ENCODE measurements around the gene UNC5B.
A peak's percentile ranks its signal among the peaks of the same experiment; 100 is the strongest.

Gene UNC5B

DNA sequence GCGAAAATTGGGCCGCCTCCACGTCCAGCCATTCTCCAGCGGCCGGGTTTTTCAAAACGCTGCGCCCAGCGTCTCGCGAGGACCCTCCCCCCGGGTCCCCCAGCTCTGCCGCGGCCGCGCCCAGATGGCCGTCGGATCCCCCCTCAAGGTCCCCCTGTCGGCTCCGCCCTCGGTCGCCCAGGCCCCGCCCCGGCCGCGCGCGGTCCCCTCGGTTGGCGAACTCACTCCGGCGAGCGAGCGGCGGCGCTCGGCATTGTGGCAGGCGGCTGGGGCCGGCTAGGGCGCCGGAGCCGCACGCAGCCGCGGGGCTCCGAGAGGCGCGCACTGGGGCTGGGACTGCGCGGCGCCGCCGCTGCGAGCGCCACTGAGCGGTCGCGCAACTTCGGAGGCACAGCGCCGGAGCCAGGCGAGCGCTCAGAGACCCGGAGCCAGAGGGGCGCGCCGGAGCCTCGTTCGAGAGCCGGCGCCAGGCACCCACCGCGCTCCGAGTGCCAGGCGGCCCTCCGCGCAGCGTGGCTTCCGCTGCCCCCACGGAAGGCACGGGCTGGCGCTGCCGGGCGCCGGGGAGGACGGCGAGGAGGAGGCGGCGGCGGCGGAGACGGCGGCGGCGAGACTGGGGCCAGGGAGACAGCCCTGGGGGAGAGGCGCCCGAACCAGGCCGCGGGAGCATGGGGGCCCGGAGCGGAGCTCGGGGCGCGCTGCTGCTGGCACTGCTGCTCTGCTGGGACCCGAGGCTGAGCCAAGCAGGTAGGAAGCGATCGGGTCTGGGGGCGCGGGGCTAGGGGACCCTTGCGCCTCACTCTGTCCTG is at the start of gene UNC5B:
TSS of gene UNC5B (plus strand) at position 253 of the 809 bp plus-strand sequence. CDS start at position 669, 416 bp downstream.
- DNase-seq: peak; percentile 80

- no peak for DNase-seq
These were observed 38.9 kb upstream of the UNC5B start for GRCh38 chr10:71173466-71173865.

GRCh38 chr10:71176661-71177060 is 35.7 kb upstream of the UNC5B start:
- DNase-seq: no peak

GRCh38 chr10:71177651-71178199 is 34.6 kb upstream of the UNC5B start:
- DNase-seq: no peak

- no peak for DNase-seq
These were observed 33.5 kb upstream of the UNC5B start for GRCh38 chr10:71178880-71179279.

DNA sequence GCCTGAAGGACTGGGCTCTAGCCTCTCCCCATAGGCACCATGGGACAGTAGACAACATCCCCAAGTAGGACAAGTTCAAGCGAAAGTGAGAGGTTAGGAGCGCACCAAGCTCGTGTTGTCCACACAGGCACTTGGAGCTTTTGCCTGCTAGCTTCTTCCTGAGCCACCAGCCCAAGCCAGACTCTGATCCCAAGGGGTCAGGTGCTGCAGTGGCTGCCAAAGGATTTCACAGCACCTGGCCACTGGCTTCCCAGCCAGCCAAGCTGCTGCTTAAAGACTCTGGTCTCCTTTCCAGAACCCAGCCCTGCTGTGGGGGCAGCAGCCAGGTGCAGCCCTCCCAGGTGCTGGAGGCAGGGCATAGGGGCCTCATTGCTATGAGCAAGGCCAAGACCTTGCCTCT is 33.0 kb upstream of the UNC5B start:
- no peak for DNase-seq

DNA sequence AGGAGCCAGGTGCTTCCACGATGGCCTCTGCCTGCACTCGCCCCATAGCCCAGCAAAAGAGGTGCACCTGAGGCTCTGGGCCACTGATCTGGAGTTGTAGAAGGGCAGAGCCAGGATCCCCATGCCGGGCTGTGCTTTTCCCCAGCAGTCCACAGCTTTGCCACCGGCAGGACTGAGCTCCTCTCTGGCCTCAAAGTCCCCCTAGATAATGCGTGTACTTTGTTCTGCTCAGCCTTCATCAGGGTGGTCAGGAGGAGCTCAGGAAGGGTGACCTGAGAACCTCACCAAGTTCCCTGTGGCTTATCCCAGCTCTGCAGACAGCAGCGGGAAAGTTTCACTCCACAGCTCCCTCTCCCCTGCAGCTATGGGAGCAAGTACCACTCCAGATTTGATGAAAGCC is 27.9 kb upstream of the UNC5B start:
- no peak for DNase-seq

DNA sequence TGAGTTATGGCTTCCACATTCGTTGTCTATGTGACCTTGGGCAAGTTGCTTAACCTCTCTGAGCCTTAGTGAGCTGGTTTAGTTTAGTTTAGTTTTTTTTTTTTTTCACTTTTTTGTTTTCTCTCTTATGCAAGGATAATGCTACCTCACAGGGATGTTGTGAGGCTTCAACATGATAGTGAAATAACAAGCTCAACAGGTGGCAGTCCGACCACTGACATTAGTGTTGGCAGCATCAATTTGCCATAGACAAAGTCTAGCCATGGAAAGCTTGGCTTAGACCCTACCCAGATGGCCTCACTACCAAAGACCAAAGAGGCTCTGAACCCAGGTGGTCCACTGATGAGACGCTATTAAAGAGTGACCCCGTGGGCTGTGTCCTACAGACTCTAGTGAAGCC is 27.2 kb upstream of the UNC5B start:
- DNase-seq: no peak

- DNase-seq: no peak
These were observed 25.2 kb upstream of the UNC5B start for GRCh38 chr10:71187197-71187596.

DNA sequence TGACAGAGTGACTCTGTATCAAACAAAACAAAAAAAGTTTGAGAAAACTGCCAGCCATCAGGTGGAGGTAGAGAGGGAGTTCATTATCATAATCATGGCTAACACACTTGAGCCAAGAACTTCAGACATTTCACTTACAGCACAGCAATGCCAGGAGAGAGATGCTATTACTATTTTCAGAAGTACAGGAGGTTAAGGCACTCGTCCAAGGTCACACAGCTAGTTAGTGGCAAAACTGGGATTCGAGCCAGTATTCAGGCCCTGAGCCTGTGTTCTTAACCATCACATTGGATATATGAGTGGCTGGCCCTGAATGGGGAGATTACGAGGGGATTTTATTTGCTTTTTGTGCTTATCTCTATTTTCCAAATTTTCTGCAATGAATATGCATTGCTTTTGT is 24.8 kb upstream of the UNC5B start:
- no peak for DNase-seq

DNA sequence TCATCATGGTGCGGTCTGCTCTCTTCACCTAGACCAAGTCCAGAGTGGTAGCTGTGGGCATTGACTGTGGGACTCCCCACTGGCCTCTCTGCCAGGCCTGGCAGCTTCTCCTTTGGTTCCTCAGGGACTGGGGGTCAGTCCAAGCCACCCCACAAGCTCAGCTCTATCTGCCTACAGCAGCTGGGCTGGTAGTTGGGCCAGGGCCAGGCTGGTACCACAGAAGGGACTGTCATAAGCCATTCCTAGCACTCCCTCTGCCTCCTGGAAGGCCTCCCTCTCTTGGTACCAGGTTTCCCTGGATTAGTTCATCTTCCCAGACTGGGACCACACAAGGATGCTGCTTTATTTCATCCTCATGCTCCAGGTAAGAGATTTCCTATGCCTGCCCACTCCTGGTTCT is 24.2 kb upstream of the UNC5B start:
- DNase-seq: no peak

- DNase-seq: no peak
These were observed 21.4 kb upstream of the UNC5B start for GRCh38 chr10:71191019-71191418.

DNA sequence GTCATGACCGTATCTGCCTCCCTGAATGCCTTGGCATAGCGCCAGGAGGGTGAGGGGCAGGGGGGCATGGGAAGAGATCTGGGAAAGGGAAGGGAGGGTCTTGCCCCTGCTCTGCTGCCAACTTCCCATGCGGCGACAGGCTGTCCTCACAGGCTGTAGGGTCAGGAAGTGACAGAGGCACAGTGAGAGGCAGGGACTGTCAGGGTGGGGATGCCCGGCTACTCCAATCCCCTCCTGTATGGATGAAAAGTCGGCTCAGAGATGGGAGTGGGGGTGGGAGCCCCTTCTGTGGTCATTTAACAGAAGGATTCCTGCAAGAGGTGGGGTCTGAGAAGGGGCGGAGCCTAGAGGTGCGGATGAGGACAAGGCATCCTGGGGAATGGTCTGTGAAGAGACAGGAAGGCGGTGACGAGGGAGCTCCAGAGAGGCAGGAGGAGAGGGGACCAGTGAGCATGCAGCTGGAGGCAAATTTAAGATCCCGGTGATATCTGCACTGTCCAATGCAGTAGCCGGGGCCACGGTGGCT is 20.8 kb upstream of the UNC5B start:
- no peak for DNase-seq

GRCh38 chr10:71193516-71193915 is 18.9 kb upstream of the UNC5B start:
- no peak for DNase-seq

DNA sequence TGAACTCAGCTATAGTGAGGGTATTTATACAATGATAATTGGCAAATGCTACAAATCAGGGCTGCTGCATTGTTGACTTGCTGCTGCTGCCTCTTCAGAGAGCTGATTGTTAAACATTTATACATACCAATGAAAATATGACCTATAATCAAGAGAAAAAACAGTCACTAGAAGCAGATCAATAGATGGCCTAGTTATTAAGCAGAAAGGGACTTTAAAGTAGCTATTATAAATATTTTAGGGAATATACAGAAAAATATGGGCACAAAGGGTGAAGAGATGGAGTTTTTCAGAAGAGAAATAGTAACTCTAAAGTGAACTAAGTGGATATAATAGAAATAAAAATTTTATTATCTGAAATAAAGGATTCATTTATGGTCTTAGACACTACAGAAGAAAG is 14.4 kb upstream of the UNC5B start:
- no peak for DNase-seq

- no peak for DNase-seq
These were observed 10.5 kb upstream of the UNC5B start for GRCh38 chr10:71201849-71202248.

GRCh38 chr10:71202314-71202713 is 10.1 kb upstream of the UNC5B start:
- no peak for DNase-seq

GRCh38 chr10:71203124-71203523 is 9.2 kb upstream of the UNC5B start:
- no peak for DNase-seq

DNA sequence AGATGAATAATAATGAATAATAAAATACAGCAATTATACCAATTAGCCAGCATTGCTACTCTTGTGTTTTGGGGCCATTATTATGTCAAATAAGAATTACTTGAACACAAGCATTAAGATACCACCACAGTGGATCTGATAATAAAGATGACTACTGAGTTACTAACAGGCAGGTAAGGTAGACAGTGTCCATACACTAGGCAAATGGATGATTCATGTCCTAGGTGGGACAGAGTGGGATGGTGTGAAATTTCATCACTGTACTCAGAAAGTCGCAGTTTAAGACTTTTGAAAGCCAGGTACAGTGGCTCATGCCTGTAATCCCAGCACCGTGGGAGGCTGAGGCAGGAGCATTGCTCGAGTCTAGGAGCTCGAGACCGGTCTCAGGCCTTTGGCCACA is 8.7 kb upstream of the UNC5B start:
- DNase-seq: no peak

DNA sequence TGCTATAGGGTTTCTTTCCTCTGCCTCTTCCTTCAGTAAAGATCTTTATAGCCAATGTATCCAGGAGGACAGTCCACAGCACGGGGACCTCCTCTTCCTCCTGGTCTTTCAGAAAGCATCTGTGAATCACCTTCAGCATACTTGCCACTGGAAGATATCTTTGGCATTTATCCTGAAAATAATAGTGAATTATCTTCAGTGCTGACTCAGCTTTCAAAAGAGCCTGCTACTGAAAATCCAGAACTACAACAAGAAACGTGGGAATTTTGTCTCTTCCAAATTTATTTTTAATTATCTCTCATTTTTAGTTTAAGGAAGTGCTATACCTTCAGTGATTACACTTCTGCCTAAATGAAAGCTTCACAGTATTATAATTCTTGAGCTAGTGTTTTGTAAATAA is 7.6 kb upstream of the UNC5B start:
- no peak for DNase-seq

DNA sequence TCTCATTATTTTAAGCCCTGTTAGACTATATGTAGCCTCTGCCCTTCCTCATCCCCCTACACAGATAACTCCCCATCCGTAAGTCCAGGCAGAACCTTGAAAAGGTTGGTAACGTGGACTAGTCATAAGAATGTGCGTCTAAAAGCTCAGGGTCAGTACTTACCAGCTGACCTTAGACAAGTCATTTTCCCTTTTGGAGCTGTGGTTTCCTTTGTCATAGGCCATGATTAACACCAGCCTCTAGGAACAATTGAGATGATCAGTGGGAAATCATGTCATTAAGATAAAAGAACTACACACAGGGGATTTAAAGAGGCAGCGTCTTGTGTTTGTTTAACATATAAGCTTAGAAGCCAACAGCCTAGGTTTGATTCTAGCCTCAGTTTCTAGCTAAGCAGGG is 6.9 kb upstream of the UNC5B start:
- DNase-seq: no peak

GRCh38 chr10:71206911-71207310 is 5.5 kb upstream of the UNC5B start:
- DNase-seq: no peak

DNA sequence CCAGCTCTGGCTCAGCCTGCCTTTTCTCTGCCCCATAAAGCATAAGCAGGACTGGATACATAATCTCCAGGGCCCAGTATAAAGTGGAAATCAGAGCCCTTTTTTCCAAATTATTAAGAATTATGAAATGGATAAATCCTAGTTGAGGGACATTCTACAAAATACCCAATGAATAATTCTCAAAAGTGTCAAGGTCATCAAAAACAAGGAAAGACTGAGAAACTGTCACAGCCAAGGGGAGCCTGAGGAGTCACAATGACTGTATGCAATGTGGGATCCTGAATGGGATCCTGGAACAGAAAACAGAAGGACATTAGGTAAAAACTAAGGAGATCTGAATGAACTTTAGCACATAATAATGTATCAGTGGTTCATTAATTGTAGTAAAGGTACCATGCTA is 4.8 kb upstream of the UNC5B start:
- no peak for DNase-seq

- no peak for DNase-seq
These were observed 3.0 kb upstream of the UNC5B start for GRCh38 chr10:71209352-71209715.
